Mesenchymal stem cell (in vitro differentiated cells and primary cell): ENCODE data around the gene ATRNL1. TPM values are rescaled to one million over a fixed set of nuclear protein-coding genes. Genes with fewer than 3 reads are reported as not detected.

Experiments
- DNase-seq: peaks from one replicate; pipeline ENCODE4 v3.0.0-alpha.2; 2013
- H2AFZ ChIP-seq: one replicate; pipeline ENCODE4 v1.6.1; 2013; ENCODE audit warnings: low read depth, mild to moderate bottlenecking, control low read depth, inconsistent platforms, low read length, moderate library complexity
- H2AK5ac ChIP-seq: 2 replicates; pipeline ENCODE4 v1.6.1; 2013; ENCODE audit warnings: low read length, moderate library complexity, mild to moderate bottlenecking, inconsistent platforms; ENCODE audit not compliant: severe bottlenecking
- H2BK120ac ChIP-seq: one replicate; pipeline ENCODE4 v1.6.1; 2013; ENCODE audit warnings: low read depth, mild to moderate bottlenecking, inconsistent platforms, low read length, moderate library complexity
- H2BK12ac ChIP-seq, 2 experiments: one replicate each; pipeline ENCODE4 v1.6.1; 2013; ENCODE audit warnings: inconsistent platforms in 2 of 2, low read length in 2 of 2, mild to moderate bottlenecking in 2 of 2, moderate library complexity in 2 of 2, control low read depth in 1 of 2
- H2BK15ac ChIP-seq: one replicate; pipeline ENCODE4 v1.6.1; 2013; ENCODE audit warnings: mild to moderate bottlenecking, low read depth, inconsistent platforms; ENCODE audit not compliant: poor library complexity, severe bottlenecking
- H2BK5ac ChIP-seq: 2 replicates; pipeline ENCODE4 v1.6.1; 2013; ENCODE audit warnings: low read depth, mild to moderate bottlenecking, low read length, control low read depth, inconsistent platforms; ENCODE audit not compliant: poor library complexity, severe bottlenecking
- H3K14ac ChIP-seq, 2 experiments: one replicate each; pipeline ENCODE4 v1.6.1; 2013; ENCODE audit warnings: inconsistent platforms in 2 of 2, low read length in 2 of 2, control low read depth in 1 of 2, mild to moderate bottlenecking in 1 of 2, moderate library complexity in 1 of 2
- H3K18ac ChIP-seq, 2 experiments: one replicate each; pipeline ENCODE4 v1.6.1; 2013; ENCODE audit warnings: inconsistent platforms in 2 of 2, low read length in 2 of 2, control low read depth in 1 of 2, low read depth in 1 of 2, mild to moderate bottlenecking in 1 of 2
- H3K23ac ChIP-seq, 2 experiments: one replicate each; pipeline ENCODE4 v1.6.1; 2013; ENCODE audit warnings: inconsistent platforms in 2 of 2, low read length in 2 of 2, mild to moderate bottlenecking in 2 of 2, moderate library complexity in 2 of 2, control low read depth in 1 of 2
- H3K27ac ChIP-seq: 2 replicates; pipeline ENCODE4 v1.5.1; 2013; ENCODE audit warnings: mild to moderate bottlenecking, moderate library complexity, low read length, control low read depth, inconsistent platforms; ENCODE audit not compliant: poor library complexity, severe bottlenecking
- H3K27me3 ChIP-seq, 2 experiments: 2 replicates each; pipeline versions ENCODE4 v1.6.1 to v1.7.0; 2013; ENCODE audit warnings: low read length in 2 of 2, mild to moderate bottlenecking in 2 of 2, moderate library complexity in 2 of 2, control low read depth in 1 of 2, inconsistent platforms in 1 of 2; ENCODE audit not compliant: control insufficient read depth in 1 of 2, insufficient read depth in 1 of 2
- H3K36me3 ChIP-seq, 2 experiments: 2 replicates each; pipeline versions ENCODE4 v1.6.1 to v1.7.0; 2013; ENCODE audit warnings: low read length in 2 of 2, control low read depth in 1 of 2, inconsistent platforms in 1 of 2, low read depth in 1 of 2, mild to moderate bottlenecking in 1 of 2; ENCODE audit not compliant: insufficient read depth in 2 of 2, control insufficient read depth in 1 of 2
- H3K4ac ChIP-seq, 2 experiments: one replicate each; pipeline ENCODE4 v1.6.1; 2013; ENCODE audit warnings: inconsistent platforms in 2 of 2, low read length in 2 of 2, mild to moderate bottlenecking in 2 of 2, moderate library complexity in 2 of 2, control low read depth in 1 of 2, low read depth in 1 of 2
- H3K4me1 ChIP-seq: 2 replicates; pipeline ENCODE4 v1.6.1; 2013; ENCODE audit warnings: low read depth, low read length, control low read depth; ENCODE audit not compliant: control insufficient read depth, insufficient read depth
- H3K4me2 ChIP-seq: 2 replicates; pipeline ENCODE4 v1.6.1; 2013; ENCODE audit warnings: low read length, mild to moderate bottlenecking, inconsistent platforms; ENCODE audit not compliant: poor library complexity, severe bottlenecking
- H3K4me3 ChIP-seq, 2 experiments: 2 replicates each; pipeline versions ENCODE4 v1.5.1 to v1.7.0; 2013; ENCODE audit warnings: low read length in 2 of 2, mild to moderate bottlenecking in 2 of 2, control low read depth in 1 of 2, low read depth in 1 of 2; ENCODE audit not compliant: insufficient read depth in 1 of 2
- H3K79me1 ChIP-seq: replicated peaks from 2 replicates; pipeline ENCODE4 v1.6.1; 2013; ENCODE audit warnings: mild to moderate bottlenecking, control low read depth, low read length, inconsistent platforms; ENCODE audit not compliant: poor library complexity, severe bottlenecking
- H3K9ac ChIP-seq: 2 replicates; pipeline ENCODE4 v1.7.0; 2013; ENCODE audit warnings: mild to moderate bottlenecking, low read length, moderate library complexity
- H3K9me3 ChIP-seq: 2 replicates; pipeline ENCODE4 v1.7.0; 2013; ENCODE audit warnings: mild to moderate bottlenecking, low read length; ENCODE audit not compliant: control insufficient read depth
- H4K8ac ChIP-seq: one replicate; pipeline ENCODE4 v1.6.1; 2013; ENCODE audit warnings: inconsistent platforms, mild to moderate bottlenecking, low read length, moderate library complexity
- H4K91ac ChIP-seq: one replicate; pipeline ENCODE4 v1.6.1; 2013; ENCODE audit warnings: mild to moderate bottlenecking, low read length, inconsistent platforms
- WGBS: methylation state at CpG from one replicate; pipeline ENCODE4 v1.1.7; 2013; ENCODE audit warnings: mixed read lengths; 5-methylcytosine and 5-hydroxymethylcytosine counted together
- polyA plus RNA-seq, 2 experiments: library from polyadenylated mRNA; stranded (reverse); fragments of 200-250 nt; gene quantifications; one replicate each; pipeline ENCODE4 v1.2.3, GENCODE V29; 2013

The ATRNL1 gene, protein sequence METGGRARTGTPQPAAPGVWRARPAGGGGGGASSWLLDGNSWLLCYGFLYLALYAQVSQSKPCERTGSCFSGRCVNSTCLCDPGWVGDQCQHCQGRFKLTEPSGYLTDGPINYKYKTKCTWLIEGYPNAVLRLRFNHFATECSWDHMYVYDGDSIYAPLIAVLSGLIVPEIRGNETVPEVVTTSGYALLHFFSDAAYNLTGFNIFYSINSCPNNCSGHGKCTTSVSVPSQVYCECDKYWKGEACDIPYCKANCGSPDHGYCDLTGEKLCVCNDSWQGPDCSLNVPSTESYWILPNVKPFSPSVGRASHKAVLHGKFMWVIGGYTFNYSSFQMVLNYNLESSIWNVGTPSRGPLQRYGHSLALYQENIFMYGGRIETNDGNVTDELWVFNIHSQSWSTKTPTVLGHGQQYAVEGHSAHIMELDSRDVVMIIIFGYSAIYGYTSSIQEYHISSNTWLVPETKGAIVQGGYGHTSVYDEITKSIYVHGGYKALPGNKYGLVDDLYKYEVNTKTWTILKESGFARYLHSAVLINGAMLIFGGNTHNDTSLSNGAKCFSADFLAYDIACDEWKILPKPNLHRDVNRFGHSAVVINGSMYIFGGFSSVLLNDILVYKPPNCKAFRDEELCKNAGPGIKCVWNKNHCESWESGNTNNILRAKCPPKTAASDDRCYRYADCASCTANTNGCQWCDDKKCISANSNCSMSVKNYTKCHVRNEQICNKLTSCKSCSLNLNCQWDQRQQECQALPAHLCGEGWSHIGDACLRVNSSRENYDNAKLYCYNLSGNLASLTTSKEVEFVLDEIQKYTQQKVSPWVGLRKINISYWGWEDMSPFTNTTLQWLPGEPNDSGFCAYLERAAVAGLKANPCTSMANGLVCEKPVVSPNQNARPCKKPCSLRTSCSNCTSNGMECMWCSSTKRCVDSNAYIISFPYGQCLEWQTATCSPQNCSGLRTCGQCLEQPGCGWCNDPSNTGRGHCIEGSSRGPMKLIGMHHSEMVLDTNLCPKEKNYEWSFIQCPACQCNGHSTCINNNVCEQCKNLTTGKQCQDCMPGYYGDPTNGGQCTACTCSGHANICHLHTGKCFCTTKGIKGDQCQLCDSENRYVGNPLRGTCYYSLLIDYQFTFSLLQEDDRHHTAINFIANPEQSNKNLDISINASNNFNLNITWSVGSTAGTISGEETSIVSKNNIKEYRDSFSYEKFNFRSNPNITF (N-terminal part only)
- polyA plus RNA-seq (2013, experiment 1 of 2): 10.4 TPM
- polyA plus RNA-seq (2013, experiment 2 of 2): 10.2 TPM

DNA sequence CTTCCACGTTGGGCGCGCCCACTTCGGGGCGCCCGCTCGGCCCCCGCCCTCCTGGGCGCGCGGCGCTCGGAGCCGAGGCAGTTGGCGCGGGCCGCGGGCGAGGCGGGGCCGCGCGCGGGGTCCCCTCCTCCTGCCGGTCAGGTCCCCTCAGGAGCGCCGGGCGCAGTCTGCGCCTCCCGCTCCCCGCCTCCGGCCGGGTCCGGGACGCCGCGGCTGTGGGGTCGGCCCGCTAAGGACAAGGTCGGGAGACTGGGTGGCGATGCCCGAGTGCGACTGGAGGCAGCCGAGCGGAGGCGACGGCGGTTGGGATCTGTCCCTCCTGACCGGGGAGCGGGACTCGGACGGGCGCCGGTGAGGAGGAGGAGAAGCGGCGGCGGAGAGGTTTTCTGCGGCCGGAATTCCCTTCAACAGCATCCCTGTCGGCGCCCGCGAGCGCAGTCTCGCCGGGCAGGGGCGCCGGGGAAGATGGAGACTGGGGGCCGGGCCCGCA is at the start of gene ATRNL1:
Gene ATRNL1 (plus strand): TSS at position 80 of the 490 bp plus-strand sequence. CDS start 386 bp downstream, at position 466.
- Histone ChIP-seq H3K27me3 (peaks cover 0 to 62% of the 10 kb centered on the region in 2 experiments), H2BK120ac (peak within 1 kb of the TSS; percentile 95), H2BK15ac (peak within 1 kb of the TSS; percentile 98), H3K4ac (peak within 1 kb of the TSS; percentile 75 to 92), H3K4me2 (peak within 1 kb of the TSS; percentile 96), H2BK12ac (peak within 1 kb of the TSS in 1 of 2 experiments; percentile 93), H3K9me3 (peaks cover 3% of the 10 kb centered on the region), H2BK5ac (peak within 1 kb of the TSS; percentile 92), H3K27ac (peak within 1 kb of the TSS; percentile 87), H3K4me3 (peak within 1 kb of the TSS; percentile 78 to 99), H3K9ac (peak within 1 kb of the TSS; percentile 54), H2AK5ac (no peak within 1 kb of the TSS), H3K18ac (peak within 1 kb of the TSS; percentile 83 to 97), H3K4me1 (no peaks in the 10 kb centered on the region), H3K79me1 (peaks cover 2% of the 10 kb centered on the region), H2AFZ (peak within 1 kb of the TSS; percentile 76), H4K91ac (peak within 1 kb of the TSS; percentile 97), H4K8ac (peak within 1 kb of the TSS; percentile 94), H3K23ac (peak within 1 kb of the TSS in 1 of 2 experiments; percentile 87), H3K36me3 (no peaks in the 10 kb centered on the region), H3K14ac (peak within 1 kb of the TSS; percentile 74 to 95)
- DNase-seq: peak; percentile 57
- WGBS: under 1% methylated on average over 52 of the region's 70 CpGs

DNA sequence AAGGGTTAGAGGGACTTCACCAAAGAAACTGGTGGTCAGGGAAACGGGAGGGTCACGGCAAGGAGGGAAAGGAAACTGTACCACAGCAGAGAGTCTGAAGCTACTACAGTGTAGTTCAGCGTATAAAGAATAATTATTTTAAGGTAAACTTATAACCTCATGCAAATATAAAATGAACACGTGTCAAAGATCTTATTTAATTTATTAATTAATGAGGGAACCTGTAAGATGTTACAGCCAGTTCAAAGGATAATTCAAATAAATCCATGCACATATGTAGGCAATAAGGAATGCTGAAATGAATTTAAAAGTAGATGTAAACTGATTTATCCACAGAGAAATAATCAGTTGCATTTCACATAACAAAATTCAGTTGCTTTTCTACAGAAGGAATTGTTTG is 49.4 kb upstream of the ATRNL1 start:
- Histone ChIP-seq H4K91ac (no peak overlapping the region), H3K4ac (no peak overlapping the region), H2BK15ac (no peak overlapping the region), H3K27ac (no peak overlapping the region), H2BK5ac (no peak overlapping the region), H3K27me3 (peaks cover 0 to 3% of the 10 kb centered on the region in 2 experiments), H3K18ac (no peak overlapping the region), H3K79me1 (no peaks in the 10 kb centered on the region), H3K4me1 (no peaks in the 10 kb centered on the region), H3K14ac (no peak overlapping the region), H4K8ac (no peak overlapping the region), H2AFZ (no peak overlapping the region), H3K4me2 (no peak overlapping the region), H3K9me3 (no peaks in the 10 kb centered on the region), H3K4me3 (no peak overlapping the region), H3K9ac (no peak overlapping the region), H3K36me3 (no peaks in the 10 kb centered on the region), H2AK5ac (no peak overlapping the region), H2BK120ac (no peak overlapping the region), H2BK12ac (no peak overlapping the region), H3K23ac (no peak overlapping the region)
- no CpG with 5 or more reads among the region's 4 CpGs for WGBS
- no peak for DNase-seq

DNA sequence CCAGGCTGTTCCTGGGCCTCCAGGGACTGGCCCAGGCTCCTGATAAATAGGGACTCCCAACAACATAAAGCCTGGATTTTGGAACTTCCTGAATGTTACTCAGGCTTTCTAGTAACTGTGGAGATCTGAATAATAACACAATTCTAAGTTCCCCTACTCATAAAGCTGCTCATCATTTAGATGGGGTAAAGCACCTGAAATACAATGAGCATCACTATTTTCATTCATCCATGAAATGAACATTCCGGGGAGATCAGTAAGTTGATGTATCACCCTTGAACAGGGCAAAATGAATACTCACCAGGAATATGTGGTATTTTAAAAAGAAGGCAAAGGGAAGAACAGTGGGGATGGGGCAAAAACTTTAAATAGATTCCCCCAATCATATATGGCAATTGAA is 48.3 kb upstream of the ATRNL1 start:
- Histone ChIP-seq H4K8ac (no peak overlapping the region), H3K27ac (no peak overlapping the region), H3K14ac (no peak overlapping the region), H2BK12ac (no peak overlapping the region), H3K9me3 (no peaks in the 10 kb centered on the region), H3K23ac (no peak overlapping the region), H3K18ac (no peak overlapping the region), H2AFZ (no peak overlapping the region), H3K4ac (no peak overlapping the region), H2AK5ac (no peak overlapping the region), H3K9ac (no peak overlapping the region), H3K4me3 (no peak overlapping the region), H2BK120ac (no peak overlapping the region), H2BK5ac (no peak overlapping the region), H3K27me3 (peaks cover 0 to 3% of the 10 kb centered on the region in 2 experiments), H2BK15ac (no peak overlapping the region), H3K36me3 (no peaks in the 10 kb centered on the region), H3K79me1 (no peaks in the 10 kb centered on the region), H3K4me2 (no peak overlapping the region), H3K4me1 (no peaks in the 10 kb centered on the region), H4K91ac (no peak overlapping the region)
- DNase-seq: no peak
- WGBS: no CpG with 5 or more reads among the region's 1 CpG
